C4-2B (cell line): ENCODE data around the gene TMEM30A.

Source experiments
- H3K27ac ChIP-seq: fragments of 450-650 bp; 2 replicates; pipeline ENCODE4 v1.5.1; 2017
- ZFX ChIP-seq: fragments of 450-650 bp; IDR thresholded peaks from 2 replicates; pipeline ENCODE4 v1.6.1; 2017
- TF ChIP-seq, protein P1 (sequence below): fragments of 450-650 bp; conservative IDR thresholded peaks from 2 replicates; pipeline ENCODE4 v1.5.1; 2017; ENCODE audit warnings: mild to moderate bottlenecking

The TMEM30A gene

DNA sequence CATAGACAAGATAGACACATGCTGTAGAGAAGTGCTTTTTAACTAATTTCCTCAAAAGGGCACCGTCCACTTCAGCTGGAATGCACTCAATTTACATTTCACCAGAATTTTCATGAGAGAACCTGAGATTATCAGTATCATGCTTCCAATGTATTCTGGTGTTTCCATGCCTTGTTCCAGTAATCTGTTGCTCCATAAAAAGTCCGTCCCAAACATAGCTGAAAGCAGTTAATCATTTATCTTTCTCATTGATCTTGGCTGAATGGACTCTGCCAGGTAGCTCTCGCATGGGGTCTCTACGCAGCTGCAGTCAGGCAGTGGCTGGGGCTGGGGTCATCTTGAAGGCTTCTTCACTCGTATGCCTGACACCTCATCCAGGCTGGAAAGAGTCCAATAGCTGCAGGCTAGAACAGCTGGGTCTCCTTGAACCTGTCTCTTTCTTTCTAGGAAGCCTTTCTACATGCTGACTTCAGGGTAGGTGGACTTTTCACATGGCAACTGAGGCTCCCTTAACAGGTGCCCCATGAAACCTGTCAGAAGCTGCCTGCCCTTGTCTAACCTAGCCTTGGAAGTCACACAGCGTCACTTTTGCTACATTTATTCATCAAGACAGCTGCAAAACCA, 60.2 kb downstream of the TMEM30A start:
- H3K27ac ChIP-seq: no peak overlapping the region
- TF ChIP-seq, protein P1, sequence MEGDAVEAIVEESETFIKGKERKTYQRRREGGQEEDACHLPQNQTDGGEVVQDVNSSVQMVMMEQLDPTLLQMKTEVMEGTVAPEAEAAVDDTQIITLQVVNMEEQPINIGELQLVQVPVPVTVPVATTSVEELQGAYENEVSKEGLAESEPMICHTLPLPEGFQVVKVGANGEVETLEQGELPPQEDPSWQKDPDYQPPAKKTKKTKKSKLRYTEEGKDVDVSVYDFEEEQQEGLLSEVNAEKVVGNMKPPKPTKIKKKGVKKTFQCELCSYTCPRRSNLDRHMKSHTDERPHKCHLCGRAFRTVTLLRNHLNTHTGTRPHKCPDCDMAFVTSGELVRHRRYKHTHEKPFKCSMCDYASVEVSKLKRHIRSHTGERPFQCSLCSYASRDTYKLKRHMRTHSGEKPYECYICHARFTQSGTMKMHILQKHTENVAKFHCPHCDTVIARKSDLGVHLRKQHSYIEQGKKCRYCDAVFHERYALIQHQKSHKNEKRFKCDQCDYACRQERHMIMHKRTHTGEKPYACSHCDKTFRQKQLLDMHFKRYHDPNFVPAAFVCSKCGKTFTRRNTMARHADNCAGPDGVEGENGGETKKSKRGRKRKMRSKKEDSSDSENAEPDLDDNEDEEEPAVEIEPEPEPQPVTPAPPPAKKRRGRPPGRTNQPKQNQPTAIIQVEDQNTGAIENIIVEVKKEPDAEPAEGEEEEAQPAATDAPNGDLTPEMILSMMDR: no peak
- TF ChIP-seq ZFX: no peak

GRCh38 chr6:75223428-75223827, 61.2 kb downstream of the TMEM30A start:
- H3K27ac ChIP-seq: no peak overlapping the region
- TF ChIP-seq ZFX: no peak
- TF ChIP-seq, protein P1: no peak

DNA sequence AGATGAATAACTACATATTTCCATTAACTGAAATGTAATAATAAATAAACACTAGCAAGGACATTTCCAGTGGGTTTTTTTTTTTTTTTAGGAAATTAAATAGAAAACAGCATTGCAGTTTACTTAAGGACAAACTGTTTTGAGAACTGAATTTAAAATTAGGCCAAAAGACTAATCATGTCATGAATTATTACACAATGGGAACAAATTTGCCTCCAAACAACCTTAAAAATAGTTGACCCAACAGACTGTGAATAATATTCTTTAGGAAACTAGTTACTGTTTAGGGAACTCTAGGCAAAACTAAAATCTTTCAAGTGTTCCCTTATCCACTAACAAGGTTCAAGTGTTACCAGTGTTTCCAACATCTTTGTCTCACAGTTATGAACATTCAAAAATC, 62.3 kb downstream of the TMEM30A start:
- H3K27ac ChIP-seq: no peak overlapping the region
- no peak for TF ChIP-seq ZFX
- TF ChIP-seq, protein P1: no peak

DNA sequence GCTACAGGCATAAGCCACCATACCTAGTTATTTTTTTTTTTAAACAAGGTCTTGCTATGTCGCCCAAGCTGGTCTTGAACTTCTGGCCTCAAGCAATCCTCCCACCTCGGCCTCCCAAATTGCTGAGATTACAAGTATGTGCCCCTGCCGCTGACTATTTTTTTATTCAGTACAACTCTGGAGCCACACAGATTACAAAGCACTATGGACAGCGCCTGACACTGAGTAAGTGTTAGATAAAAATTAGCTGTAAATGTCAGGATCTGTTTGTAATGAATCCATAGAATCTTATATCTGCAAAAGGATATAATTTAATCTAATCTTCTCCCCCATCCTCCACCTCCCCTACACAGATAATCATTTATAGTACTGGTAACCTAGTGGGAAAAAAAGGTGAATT, 63.5 kb downstream of the TMEM30A start:
- no peak for TF ChIP-seq ZFX
- TF ChIP-seq, protein P1: no peak
- H3K27ac ChIP-seq: no peak overlapping the region

- TF ChIP-seq ZFX: no peak
- TF ChIP-seq, protein P1: no peak
- no peak overlapping the region for H3K27ac ChIP-seq
Measured at GRCh38 chr6:75220357-75220756, 64.2 kb downstream of the TMEM30A start.

DNA sequence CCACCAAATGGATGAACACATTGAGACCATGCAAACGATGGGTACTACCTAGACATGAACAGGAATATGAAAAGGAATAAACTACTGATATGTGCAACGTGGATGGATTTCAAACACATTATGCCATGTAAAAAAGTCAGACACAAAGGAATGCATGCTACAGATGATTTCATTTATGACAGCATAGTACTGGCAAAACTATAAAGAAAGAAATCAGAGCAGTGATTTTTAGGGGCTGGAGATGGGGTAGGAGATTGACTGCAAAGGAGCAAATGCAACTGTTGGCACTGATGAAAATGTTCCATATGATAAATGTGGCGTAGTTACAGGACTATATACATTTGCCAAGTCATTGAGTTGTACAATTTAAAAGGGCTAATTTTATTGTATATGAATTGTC, 65.3 kb downstream of the TMEM30A start:
- H3K27ac ChIP-seq: no peak overlapping the region
- TF ChIP-seq, protein P1: no peak
- TF ChIP-seq ZFX: no peak

DNA sequence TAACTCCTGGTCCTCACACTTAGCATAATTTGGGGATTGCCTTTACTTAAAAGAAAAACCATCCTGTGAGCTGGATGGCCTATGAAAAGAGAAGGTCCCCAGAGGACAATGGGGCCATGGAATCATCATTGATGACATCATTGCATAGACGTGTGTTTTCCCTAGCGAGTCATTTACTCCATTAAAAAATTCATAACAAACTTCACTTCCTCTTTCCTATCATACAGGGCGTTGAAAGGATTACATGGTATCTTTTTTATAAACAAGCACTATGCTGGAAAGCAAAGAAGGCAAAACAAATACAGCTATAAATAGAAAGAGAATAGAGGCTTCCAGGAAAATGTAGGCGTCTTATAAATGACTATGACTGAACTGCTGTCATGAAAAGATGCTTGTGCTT, 67.4 kb downstream of the TMEM30A start:
- H3K27ac ChIP-seq: no peak overlapping the region
- no peak for TF ChIP-seq ZFX
- TF ChIP-seq, protein P1: no peak
